ENCODE data around the gene PRSS16. TPM values are rescaled to one million over a fixed set of nuclear protein-coding genes. Genes with fewer than 3 reads are reported as not detected.

The PRSS16 gene
- total RNA-seq, 1 donor from 2014 or later, result not detected

Other genes starting within 250 kb of the PRSS16 start
- gene POM121L2, start 64.6 kb downstream of the PRSS16 start, total RNA-seq, result not detected
- gene ZNF391, start 141.1 kb downstream of the PRSS16 start, total RNA-seq, result 0.62 TPM
- 4.2 TPM for gene ZNF184, start 225.4 kb downstream of the PRSS16 start, total RNA-seq

All from cardiac septum (tissue), 1 donor.